Spleen (tissue), 11 donors: ENCODE measurements around the gene CHCHD6. TPM values are rescaled to one million over a fixed set of nuclear protein-coding genes. Genes with fewer than 3 reads are reported as not detected.

Source experiments
- DNase-seq: peaks from one replicate; pipeline ENCODE4 v3.0.0-alpha.2; 2020
- H3K27ac ChIP-seq, 8 donors: fragments of 200-600 bp; sonication (generic) in 7 of 8; 1 replicate in 4 of 8; 2 replicates in 4 of 8; pipeline versions ENCODE4 v1.5.0 to v1.8.0; 2016 to 2021; ENCODE audit warnings: inconsistent platforms in 4 of 8, mild to moderate bottlenecking in 4 of 8, moderate library complexity in 1 of 8
- H3K27me3 ChIP-seq, 7 donors: fragments of 200-600 bp; sonication (generic) in 6 of 7; replicated peaks in 1 of 7; 1 replicate in 4 of 7; 2 replicates in 3 of 7; pipeline versions ENCODE4 v1.5.0 to v1.8.0; 2016 to 2021; ENCODE audit warnings: inconsistent platforms in 3 of 7, mild to moderate bottlenecking in 1 of 7
- H3K36me3 ChIP-seq, 6 donors: fragments of 200-600 bp; sonication (generic) in 5 of 6; 1 replicate in 4 of 6; 2 replicates in 2 of 6; pipeline versions ENCODE4 v1.5.0 to v1.8.0; 2016 to 2021; ENCODE audit warnings: inconsistent platforms in 2 of 6
- H3K4me1 ChIP-seq, 6 donors: fragments of 200-600 bp; sonication (generic) in 5 of 6; 1 replicate in 3 of 6; 2 replicates in 3 of 6; pipeline versions ENCODE4 v1.5.0 to v1.8.0; 2016 to 2021; ENCODE audit warnings: inconsistent platforms in 3 of 6
- H3K4me3 ChIP-seq, 8 donors: fragments of 200-600 bp; sonication (generic) in 7 of 8; 1 replicate in 4 of 8; 2 replicates in 4 of 8; pipeline versions ENCODE4 v1.5.0 to v1.8.0; 2016 to 2021; ENCODE audit warnings: inconsistent platforms in 4 of 8, mild to moderate bottlenecking in 4 of 8, moderate library complexity in 2 of 8
- H3K9me3 ChIP-seq, 8 donors: fragments of 200-600 bp; sonication (generic) in 7 of 8; 1 replicate in 4 of 8; 2 replicates in 4 of 8; pipeline versions ENCODE4 v1.5.0 to v1.8.0; 2016 to 2021; ENCODE audit warnings: inconsistent platforms in 4 of 8
- POLR2A ChIP-seq, 3 donors: fragments of 450-650 bp; IDR thresholded peaks; one replicate each; pipeline ENCODE4 v1.5.1; 2017; ENCODE audit warnings: antibody characterized with exemption in 3 of 3, mild to moderate bottlenecking in 1 of 3
- POLR2AphosphoS5 ChIP-seq, 3 donors: sonication (generic); formaldehyde crosslinking; IDR thresholded peaks; one replicate each; pipeline ENCODE4 v1.5.1; 2017; ENCODE audit warnings: antibody characterized with exemption in 3 of 3
- WGBS, 5 donors: extraction: QIAGEN DNeasy Blood & Tissue Kit in 3 of 5; methylation state at CpG; one replicate each; pipeline versions ENCODE4 v1.1.5 to v1.1.7; 2013 to 2018; 5-methylcytosine and 5-hydroxymethylcytosine counted together
- intact Hi-C: fragments of 100-400 bp; cut with DNase I; formaldehyde crosslinking; loops from one replicate; pipeline ENCODE4 v1.15.0; 2023; ENCODE audit warnings: low total_unique reads
- polyA plus RNA-seq, 3 donors: library from polyadenylated mRNA; stranded (reverse); fragments of 200-250 nt; gene quantifications; one replicate each; pipeline ENCODE4 v1.2.1, GENCODE V29; 2013
- total RNA-seq, 7 donors: library from RNA; depleted of rRNA in 3 of 7; stranded (reverse); fragments of >200 nt in 3 of 7; fragmentation: NEBNext Ultra II Directional in 4 of 7; extraction: Animal tissue kit (Norgen Biotek cat#: 25700) in 4 of 7; gene quantifications; one replicate each; pipeline versions ENCODE4 v1.1.0 to v1.2.1, GENCODE V29; 2016 to 2021
- TF ChIP-seq, protein P1 (sequence below), 11 experiments: fragments of 200-600 bp in 7 of 11; fragments of 450-650 bp in 4 of 11; sonication (generic) in 4 of 11; IDR thresholded peaks in 8 of 11; conservative IDR thresholded peaks in 3 of 11; 1 replicate in 7 of 11; 2 replicates in 4 of 11; pipeline versions ENCODE4 v1.4.0 to v1.8.0; 2016 to 2021; ENCODE audit warnings: antibody characterized with exemption in 11 of 11, inconsistent platforms in 4 of 11, mild to moderate bottlenecking in 1 of 11
- donor health status: healthy with polysubstance abuse.
- donor health status: DM: no; HTN: no; CAD: no; lungs with moderate emphysema.
- donor health status: DM: no; HTN: no; CAD: no.
- donor health status: Bipolar disorder and iron deficiency.
- donor health status: healthy.
- donor health status: DM: no; HTN: no; CAD: no.
- donor health status: DM: yes; HTN: yes; CAD: no.

CHCHD6 gene
- total and polyA plus RNA-seq, 10 donors = 6.3 to 39.1 (median 11.8) TPM

DNA sequence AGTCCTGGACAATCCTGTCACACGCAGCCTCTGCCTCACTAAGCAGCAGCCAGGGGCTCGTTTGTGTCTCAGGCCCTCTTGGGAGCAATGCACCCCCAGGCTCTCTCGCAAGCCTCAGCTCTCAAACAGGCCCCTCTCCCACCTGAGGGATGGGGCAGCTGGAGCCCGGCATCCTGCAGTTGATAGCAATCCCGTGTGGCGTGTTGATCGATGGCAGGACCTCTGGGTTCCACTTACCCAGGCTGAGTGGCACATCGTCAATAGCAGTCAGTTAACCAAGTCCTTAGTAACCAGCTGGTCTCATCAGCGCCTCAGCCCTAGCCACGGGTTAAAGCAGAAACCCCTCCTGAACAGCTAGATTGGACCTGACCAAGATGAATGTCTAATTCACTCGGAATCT is 242.4 kb downstream of the CHCHD6 start:
- 88 to 100% (median 91%) methylated on average over 4 to 11 of the region's 11 CpGs for WGBS, 5 donors
- Histone ChIP-seq H3K27me3 (no peaks in the 10 kb centered on the region), H3K36me3 (peaks cover 0 to 20% (median 0%) of the 10 kb centered on the region in 6 donors), H3K27ac (no peak overlapping the region), H3K9me3 (no peaks in the 10 kb centered on the region), H3K4me3 (no peak overlapping the region), H3K4me1 (peaks cover 0 to 32% (median 5%) of the 10 kb centered on the region in 6 donors)
- TF ChIP-seq, protein P1, sequence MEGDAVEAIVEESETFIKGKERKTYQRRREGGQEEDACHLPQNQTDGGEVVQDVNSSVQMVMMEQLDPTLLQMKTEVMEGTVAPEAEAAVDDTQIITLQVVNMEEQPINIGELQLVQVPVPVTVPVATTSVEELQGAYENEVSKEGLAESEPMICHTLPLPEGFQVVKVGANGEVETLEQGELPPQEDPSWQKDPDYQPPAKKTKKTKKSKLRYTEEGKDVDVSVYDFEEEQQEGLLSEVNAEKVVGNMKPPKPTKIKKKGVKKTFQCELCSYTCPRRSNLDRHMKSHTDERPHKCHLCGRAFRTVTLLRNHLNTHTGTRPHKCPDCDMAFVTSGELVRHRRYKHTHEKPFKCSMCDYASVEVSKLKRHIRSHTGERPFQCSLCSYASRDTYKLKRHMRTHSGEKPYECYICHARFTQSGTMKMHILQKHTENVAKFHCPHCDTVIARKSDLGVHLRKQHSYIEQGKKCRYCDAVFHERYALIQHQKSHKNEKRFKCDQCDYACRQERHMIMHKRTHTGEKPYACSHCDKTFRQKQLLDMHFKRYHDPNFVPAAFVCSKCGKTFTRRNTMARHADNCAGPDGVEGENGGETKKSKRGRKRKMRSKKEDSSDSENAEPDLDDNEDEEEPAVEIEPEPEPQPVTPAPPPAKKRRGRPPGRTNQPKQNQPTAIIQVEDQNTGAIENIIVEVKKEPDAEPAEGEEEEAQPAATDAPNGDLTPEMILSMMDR (IDR thresholded peaks at IDR 0.05 in 8 of 11, conservative IDR thresholded peaks at IDR 0.05 in 3 of 11) = no peak
- TF ChIP-seq POLR2AphosphoS5 (IDR thresholded peaks at IDR 0.05) = no peak
- no peak for TF ChIP-seq POLR2A (IDR thresholded peaks at IDR 0.05)
- peak; percentile 63 for DNase-seq
- intact Hi-C loops = no loop called here

- intact Hi-C loops = no loop called here
- DNase-seq = peak; percentile 80
- Histone ChIP-seq H3K4me1 (peaks cover 0 to 32% (median 5%) of the 10 kb centered on the region in 6 donors), H3K36me3 (peaks cover 0 to 20% (median 0%) of the 10 kb centered on the region in 6 donors), H3K4me3 (no peak overlapping the region), H3K27ac (peak overlapping the region in 1 of 8 donors; percentile 40), H3K27me3 (no peaks in the 10 kb centered on the region), H3K9me3 (no peaks in the 10 kb centered on the region)
- TF ChIP-seq, protein P1 (IDR thresholded peaks at IDR 0.05 in 8 of 11, conservative IDR thresholded peaks at IDR 0.05 in 3 of 11) = no peak
- TF ChIP-seq POLR2AphosphoS5 (IDR thresholded peaks at IDR 0.05) (peak in 1 of 3 donors; percentile 56), POLR2A (IDR thresholded peaks at IDR 0.05) (no peak)
- WGBS, 5 donors = 40 to 60% (median 43%) methylated on average over 8 of the region's 8 CpGs
Measured at GRCh38 chr3:126947429-126947828, 243.4 kb downstream of the CHCHD6 start.

GRCh38 chr3:126948980-126949535 is 245.0 kb downstream of the CHCHD6 start:
- Histone ChIP-seq H3K27me3 (no peaks in the 10 kb centered on the region), H3K4me3 (no peak overlapping the region), H3K27ac (no peak overlapping the region), H3K4me1 (peaks cover 0 to 36% (median 4%) of the 10 kb centered on the region in 6 donors), H3K9me3 (no peaks in the 10 kb centered on the region), H3K36me3 (peaks cover 0 to 20% (median 0%) of the 10 kb centered on the region in 6 donors)
- intact Hi-C loops = no loop called here
- DNase-seq = peak; percentile 72
- TF ChIP-seq POLR2A (IDR thresholded peaks at IDR 0.05) = no peak
- peak in 1 of 3 donors; percentile 44 for TF ChIP-seq POLR2AphosphoS5 (IDR thresholded peaks at IDR 0.05)
- 77 to 92% (median 91%) methylated on average over 14 of the region's 14 CpGs for WGBS, 5 donors

- intact Hi-C loops = no loop called here
- no peaks in the 10 kb centered on the region for H3K27me3 ChIP-seq
- peaks cover 0 to 20% (median 0%) of the 10 kb centered on the region in 6 donors for H3K36me3 ChIP-seq
- no peaks in the 10 kb centered on the region for H3K9me3 ChIP-seq
- WGBS, 5 donors = 89 to 97% (median 94%) methylated on average over 5 of the region's 5 CpGs
- no peak for TF ChIP-seq POLR2A (IDR thresholded peaks at IDR 0.05)
- TF ChIP-seq, protein P1 (IDR thresholded peaks at IDR 0.05 in 8 of 11, conservative IDR thresholded peaks at IDR 0.05 in 3 of 11) = no peak
- H3K4me3 ChIP-seq = no peak overlapping the region
- peaks cover 0 to 60% (median 15%) of the 10 kb centered on the region in 6 donors for H3K4me1 ChIP-seq
- DNase-seq = peak; percentile 54
- no peak overlapping the region for H3K27ac ChIP-seq
Measured at GRCh38 chr3:126951561-126951960, 247.5 kb downstream of the CHCHD6 start.
